Loucy (cell line): ENCODE measurements around the gene FAM50A.

Experiments
- H2AFZ ChIP-seq: fragments of 200-600 bp; sonication (generic); 2 replicates; pipeline ENCODE4 v1.6.0; 2016; ENCODE audit warnings: antibody characterized with exemption, mild to moderate bottlenecking, low read length, moderate library complexity
- H3F3A ChIP-seq: fragments of 200-600 bp; 2 replicates; pipeline ENCODE4 v1.6.0; 2016; ENCODE audit warnings: antibody characterized with exemption, low read depth, mild to moderate bottlenecking
- H3K27me3 ChIP-seq: fragments of 200-600 bp; sonication (generic); 2 replicates; pipeline ENCODE4 v1.6.1; 2014; ENCODE audit warnings: low read length, mild to moderate bottlenecking; ENCODE audit not compliant: insufficient read depth, poor library complexity, severe bottlenecking
- H3K36me3 ChIP-seq: fragments of 200-600 bp; sonication (generic); 2 replicates; pipeline ENCODE4 v1.6.1; 2016; ENCODE audit warnings: low read length; ENCODE audit not compliant: insufficient read depth
- H3K4me1 ChIP-seq: fragments of 200-600 bp; sonication (generic); 2 replicates; pipeline ENCODE4 v1.5.1; 2014; ENCODE audit warnings: low read length, mild to moderate bottlenecking; ENCODE audit not compliant: insufficient read depth, poor library complexity, severe bottlenecking
- H3K4me2 ChIP-seq: fragments of 200-600 bp; sonication (generic); 2 replicates; pipeline ENCODE4 v1.6.0; 2014; ENCODE audit warnings: antibody characterized with exemption, low read length, low read depth, mild to moderate bottlenecking; ENCODE audit not compliant: poor library complexity, severe bottlenecking
- H3K4me3 ChIP-seq: fragments of 200-600 bp; sonication (generic); 2 replicates; pipeline ENCODE4 v1.5.1; 2014; ENCODE audit warnings: low read length, mild to moderate bottlenecking, mixed read lengths; ENCODE audit not compliant: poor library complexity, severe bottlenecking
- H3K79me2 ChIP-seq: fragments of 200-600 bp; sonication (generic); 2 replicates; pipeline ENCODE4 v1.6.1; 2014; ENCODE audit warnings: low read length; ENCODE audit not compliant: insufficient read depth
- H3K9ac ChIP-seq: fragments of 200-600 bp; sonication (generic); 2 replicates; pipeline ENCODE4 v1.6.0; 2014; ENCODE audit warnings: mild to moderate bottlenecking, low read depth, low read length, moderate library complexity; ENCODE audit not compliant: poor library complexity, severe bottlenecking
- H3K9me2 ChIP-seq: fragments of 200-600 bp; sonication (generic); replicated peaks from 2 replicates; pipeline ENCODE4 v1.6.1; 2016; ENCODE audit warnings: low read depth, low read length, mixed read lengths
- H3K9me3 ChIP-seq: fragments of 200-600 bp; sonication (generic); 2 replicates; pipeline ENCODE4 v1.6.1; 2014; ENCODE audit warnings: mild to moderate bottlenecking, antibody characterized with exemption, low read length, low read depth; ENCODE audit not compliant: insufficient read depth
- H4K20me1 ChIP-seq: fragments of 200-600 bp; sonication (generic); 2 replicates; pipeline ENCODE4 v1.6.0; 2014; ENCODE audit warnings: antibody characterized with exemption, low read length, mild to moderate bottlenecking; ENCODE audit not compliant: insufficient read depth, poor library complexity, severe bottlenecking
- EZH2phosphoT487 ChIP-seq: fragments of 200-600 bp; IDR thresholded peaks from 2 replicates; pipeline ENCODE4 v1.6.1; 2018; ENCODE audit warnings: antibody characterized with exemption, mild to moderate bottlenecking, moderate library complexity, borderline replicate concordance
- TF ChIP-seq, protein P1 (sequence below): fragments of 200-600 bp; sonication (generic); conservative IDR thresholded peaks from 2 replicates; pipeline ENCODE4 v1.5.1; 2014; ENCODE audit warnings: mild to moderate bottlenecking, antibody characterized with exemption, low read length

Gene FAM50A

DNA sequence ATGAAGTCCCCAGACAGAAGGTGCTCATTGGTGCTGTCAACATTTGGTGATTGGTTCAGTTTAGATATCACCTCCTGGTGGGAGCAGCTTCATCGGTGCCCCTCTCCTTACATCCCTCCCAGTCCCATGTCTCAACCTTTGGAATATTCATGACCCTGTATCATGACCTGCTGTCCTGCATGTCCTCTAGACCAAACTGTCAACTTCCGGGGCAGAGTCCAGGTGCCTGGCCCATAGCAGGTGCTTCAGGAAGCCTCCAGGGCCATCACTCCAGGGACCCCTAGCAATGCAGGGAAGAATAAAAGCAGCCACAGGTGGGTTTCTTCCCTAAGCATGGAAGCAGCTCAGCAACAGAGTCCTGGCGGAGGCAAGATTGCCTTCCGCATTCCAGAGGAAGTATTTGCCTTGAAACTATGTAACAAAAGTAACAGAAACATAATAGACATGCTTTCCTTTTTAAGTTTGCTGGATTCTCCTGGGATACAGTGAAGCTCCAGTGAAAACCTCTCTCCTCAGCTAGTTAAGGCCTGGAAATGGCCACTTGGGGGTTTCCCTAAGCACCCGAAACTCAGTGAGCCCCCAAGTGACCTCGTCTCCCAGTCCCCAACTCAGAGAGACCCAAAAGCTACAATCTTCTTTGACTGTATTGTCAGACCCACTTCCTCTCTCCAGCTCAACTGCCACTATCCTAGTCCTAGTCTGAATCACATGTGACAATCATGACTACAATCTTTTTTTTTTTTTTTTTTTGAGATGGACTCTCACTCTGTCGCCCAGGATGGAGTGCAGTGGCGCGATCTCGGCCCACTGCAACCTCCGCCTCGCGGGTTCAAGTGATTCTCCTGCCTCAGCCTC, 16.8 kb upstream of the FAM50A start:
- H3K79me2 ChIP-seq = peaks cover 43% of the 10 kb centered on the region
- H3K9me3 ChIP-seq = no peaks in the 10 kb centered on the region
- peaks cover 18% of the 10 kb centered on the region for H3K4me1 ChIP-seq
- H3K4me2 ChIP-seq = peak overlapping the region; percentile 92
- H3K9me2 ChIP-seq = no peaks in the 10 kb centered on the region
- H3K36me3 ChIP-seq = no peaks in the 10 kb centered on the region
- peak overlapping the region; percentile 81 for H3K9ac ChIP-seq
- peak overlapping the region; percentile 91 for H3K4me3 ChIP-seq
- H3K27me3 ChIP-seq = no peaks in the 10 kb centered on the region
- TF ChIP-seq EZH2phosphoT487 = no peak
- TF ChIP-seq, protein P1, sequence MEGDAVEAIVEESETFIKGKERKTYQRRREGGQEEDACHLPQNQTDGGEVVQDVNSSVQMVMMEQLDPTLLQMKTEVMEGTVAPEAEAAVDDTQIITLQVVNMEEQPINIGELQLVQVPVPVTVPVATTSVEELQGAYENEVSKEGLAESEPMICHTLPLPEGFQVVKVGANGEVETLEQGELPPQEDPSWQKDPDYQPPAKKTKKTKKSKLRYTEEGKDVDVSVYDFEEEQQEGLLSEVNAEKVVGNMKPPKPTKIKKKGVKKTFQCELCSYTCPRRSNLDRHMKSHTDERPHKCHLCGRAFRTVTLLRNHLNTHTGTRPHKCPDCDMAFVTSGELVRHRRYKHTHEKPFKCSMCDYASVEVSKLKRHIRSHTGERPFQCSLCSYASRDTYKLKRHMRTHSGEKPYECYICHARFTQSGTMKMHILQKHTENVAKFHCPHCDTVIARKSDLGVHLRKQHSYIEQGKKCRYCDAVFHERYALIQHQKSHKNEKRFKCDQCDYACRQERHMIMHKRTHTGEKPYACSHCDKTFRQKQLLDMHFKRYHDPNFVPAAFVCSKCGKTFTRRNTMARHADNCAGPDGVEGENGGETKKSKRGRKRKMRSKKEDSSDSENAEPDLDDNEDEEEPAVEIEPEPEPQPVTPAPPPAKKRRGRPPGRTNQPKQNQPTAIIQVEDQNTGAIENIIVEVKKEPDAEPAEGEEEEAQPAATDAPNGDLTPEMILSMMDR = no peak
- no peaks in the 10 kb centered on the region for H3F3A ChIP-seq
- H4K20me1 ChIP-seq = no peaks in the 10 kb centered on the region
- no peak overlapping the region for H2AFZ ChIP-seq

DNA sequence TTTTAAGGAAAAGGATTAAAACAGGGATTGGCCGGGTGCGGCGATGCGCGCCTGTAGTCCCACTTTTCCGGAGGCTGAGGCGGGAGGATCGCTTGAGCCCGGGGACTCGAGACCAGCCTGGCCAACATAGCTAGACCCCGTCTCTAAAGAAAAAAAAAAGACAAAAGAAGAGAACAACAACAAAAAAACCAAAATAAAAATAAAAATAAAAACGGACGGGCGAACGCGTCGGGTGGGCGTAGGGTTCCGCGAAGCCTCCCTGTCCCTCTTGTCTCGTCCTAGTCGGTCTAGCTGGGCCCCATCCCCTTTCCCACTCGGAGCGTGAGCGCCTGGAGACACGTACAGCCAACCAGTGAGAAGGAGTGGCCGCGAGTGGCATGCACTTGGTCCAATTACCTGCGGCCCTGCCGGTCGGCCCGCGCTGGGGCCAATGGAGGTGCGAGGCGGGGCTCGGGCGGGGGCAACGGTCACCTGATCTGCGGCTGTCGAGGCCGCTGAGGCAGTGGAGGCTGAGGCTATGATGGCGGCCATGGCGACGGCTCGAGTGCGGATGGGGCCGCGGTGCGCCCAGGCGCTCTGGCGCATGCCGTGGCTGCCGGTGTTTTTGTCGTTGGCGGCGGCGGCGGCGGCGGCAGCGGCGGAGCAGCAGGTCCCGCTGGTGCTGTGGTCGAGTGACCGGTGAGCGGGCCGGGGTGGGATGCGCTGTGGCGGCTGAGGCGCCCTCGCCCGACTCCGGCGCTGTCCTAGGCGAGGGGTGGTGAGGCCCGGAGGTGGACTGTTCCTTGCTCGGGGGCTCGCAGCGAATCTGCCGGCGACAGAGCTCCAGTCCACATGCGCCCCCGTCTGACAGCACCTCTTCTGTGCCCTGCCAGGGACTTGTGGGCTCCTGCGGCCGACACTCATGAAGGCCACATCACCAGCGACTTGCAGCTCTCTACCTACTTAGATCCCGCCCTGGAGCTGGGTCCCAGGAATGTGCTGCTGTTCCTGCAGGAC, 15.5 kb upstream of the FAM50A start, which contains the start of gene ATP6AP1:
ATP6AP1 (plus strand) TSS at position 502 of the 996 bp plus-strand sequence; CDS start at position 518, 16 bp downstream.
- Histone ChIP-seq H3K9ac (peak within 1 kb of the TSS; percentile 81), H3K4me1 (peaks cover 18% of the 10 kb centered on the region), H3K79me2 (peaks cover 43% of the 10 kb centered on the region), H3F3A (no peaks in the 10 kb centered on the region), H3K36me3 (no peaks in the 10 kb centered on the region), H3K27me3 (no peaks in the 10 kb centered on the region), H4K20me1 (no peaks in the 10 kb centered on the region), H3K9me2 (no peaks in the 10 kb centered on the region), H2AFZ (no peak within 1 kb of the TSS), H3K9me3 (no peaks in the 10 kb centered on the region), H3K4me2 (peak within 1 kb of the TSS; percentile 92), H3K4me3 (peak within 1 kb of the TSS; percentile 91)
- TF ChIP-seq EZH2phosphoT487 = no peak
- TF ChIP-seq, protein P1 = peak; percentile 26; the same call in 1 of the 2 replicates

DNA sequence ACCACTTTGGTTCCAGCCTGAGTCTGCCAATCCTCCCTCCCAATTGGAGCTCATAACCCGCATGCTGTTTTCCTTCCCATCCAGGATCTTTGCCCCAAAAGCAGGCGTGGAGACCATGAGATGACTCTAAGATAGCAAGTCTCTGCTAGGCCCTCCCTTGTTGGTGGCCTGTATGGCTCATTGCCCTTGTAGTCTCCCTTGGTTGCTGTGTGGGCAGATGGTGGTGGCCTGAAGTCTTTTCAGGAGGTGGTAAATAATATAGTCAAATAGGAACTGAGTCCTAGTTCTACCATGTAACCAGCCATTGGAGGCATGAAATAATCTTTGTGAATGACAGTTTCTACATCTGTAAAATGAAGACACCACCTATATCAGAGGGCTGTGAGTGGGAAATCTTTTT, 14.2 kb upstream of the FAM50A start:
- H4K20me1 ChIP-seq = no peaks in the 10 kb centered on the region
- peak overlapping the region; percentile 66 for H3K4me2 ChIP-seq
- peak overlapping the region; percentile 81 for H3K9ac ChIP-seq
- TF ChIP-seq, protein P1 = no peak
- TF ChIP-seq EZH2phosphoT487 = no peak
- H3K4me1 ChIP-seq = peaks cover 18% of the 10 kb centered on the region
- no peak overlapping the region for H2AFZ ChIP-seq
- peaks cover 43% of the 10 kb centered on the region for H3K79me2 ChIP-seq
- H3K9me2 ChIP-seq = no peaks in the 10 kb centered on the region
- H3K4me3 ChIP-seq = peak overlapping the region; percentile 91
- H3K27me3 ChIP-seq = no peaks in the 10 kb centered on the region
- H3K36me3 ChIP-seq = no peaks in the 10 kb centered on the region; the same call in 1 of the 2 replicates
- H3K9me3 ChIP-seq = no peaks in the 10 kb centered on the region
- H3F3A ChIP-seq = no peaks in the 10 kb centered on the region
